HG02759 (cell line): ENCODE measurements around the gene UTF1.
"Not testable (repeated sequence)": the region's sequence is repeated elsewhere in the genome, so short reads cannot be mapped to it uniquely, and the experiment has no call there.

Experiments used
- ATAC-seq: cut with Tn5 transposase; IDR thresholded peaks from one replicate; pipeline ENCODE4 v1.9.1; 2021; ENCODE audit warnings: mild to moderate bottlenecking, moderate library complexity; ENCODE audit not compliant: unreplicated experiment

UTF1 gene

GRCh38 chr10:133207627-133208026, 22.4 kb upstream of the UTF1 start:
- no peak for ATAC-seq

GRCh38 chr10:133208466-133208865, 21.6 kb upstream of the UTF1 start:
- ATAC-seq = no peak

- no peak for ATAC-seq
Measured at GRCh38 chr10:133209117-133209516, 20.9 kb upstream of the UTF1 start.

GRCh38 chr10:133209641-133210040, 20.4 kb upstream of the UTF1 start:
- ATAC-seq = no peak

GRCh38 chr10:133210398-133211140, 19.4 kb upstream of the UTF1 start:
- no peak for ATAC-seq

GRCh38 chr10:133211141-133211830, 18.7 kb upstream of the UTF1 start:
- ATAC-seq = no peak

- no peak for ATAC-seq
Measured at GRCh38 chr10:133211959-133212852, 17.8 kb upstream of the UTF1 start.

GRCh38 chr10:133212853-133213494, 17.0 kb upstream of the UTF1 start:
- ATAC-seq = no peak

GRCh38 chr10:133213641-133214467, 16.2 kb upstream of the UTF1 start:
- ATAC-seq = no peak

GRCh38 chr10:133214468-133215410, 15.3 kb upstream of the UTF1 start:
- no peak for ATAC-seq

GRCh38 chr10:133215586-133215985, 14.4 kb upstream of the UTF1 start:
- no peak for ATAC-seq

GRCh38 chr10:133216776-133217175, 13.2 kb upstream of the UTF1 start:
- no peak for ATAC-seq

- ATAC-seq = no peak
Measured at GRCh38 chr10:133217800-133218589, 12.0 kb upstream of the UTF1 start.

GRCh38 chr10:133218891-133219290, 11.1 kb upstream of the UTF1 start:
- ATAC-seq = no peak

- no peak for ATAC-seq
Measured at GRCh38 chr10:133219782-133220181, 10.2 kb upstream of the UTF1 start.

GRCh38 chr10:133221331-133221730, 8.7 kb upstream of the UTF1 start:
- ATAC-seq = no peak

GRCh38 chr10:133221756-133222155, 8.3 kb upstream of the UTF1 start:
- not testable (repeated sequence) for ATAC-seq

- ATAC-seq = no peak
Measured at GRCh38 chr10:133224076-133224475, 5.9 kb upstream of the UTF1 start.
